K562 (cell line): Measurements from ENCODE around the gene ZCCHC24. TPM values are rescaled to one million over a fixed set of nuclear protein-coding genes. Genes with fewer than 3 reads are reported as not detected.

Experiments
- ATAC-seq: fragments of 200-7000 bp; cut with Tn5 transposase; 3 replicates; pipeline ENCODE4 v1.9.1; 2020; ENCODE audit warnings: moderate library complexity
- BruUV-seq: library from RNA; stranded (reverse); fragments of 400-500 nt; replicated peaks from 2 replicates; lab custom pipeline; 2021; lab: Mats Ljungman, UMichigan
- CTCF ChIA-PET: fragments of 300-600 bp; formaldehyde crosslinking; extraction: SDS; loops from one replicate; lab custom pipeline; 2021; ENCODE audit warnings: low intra/inter-chr PET ratio; lab: Yijun Ruan, JAX
- POLR2A ChIA-PET: fragments of 300-600, 350-650 bp; sonication (Branson Sonifier 250); formaldehyde crosslinking; extraction: SDS; loops from one replicate; lab custom pipeline; 2021; ENCODE audit warnings: antibody characterized with exemption, inconsistent platforms; lab: Yijun Ruan, JAX
- DNase-seq, 4 experiments: peaks; one replicate each; pipeline versions ENCODE4 v3.0.0 to v3.0.0-alpha.2; 2011 to 2018; ENCODE audit warnings: low spot score in 3 of 4, mixed read lengths in 3 of 4; ENCODE audit errors: extremely low read depth in 1 of 4
- FAIRE-seq: peaks from 2 replicates; lab custom pipeline; 2011; peaks lifted over from hg19 to GRCh38; lab: Jason Lieb, UNC
- H2AFZ ChIP-seq: 2 replicates; pipeline ENCODE4 v1.6.0; 2011; ENCODE audit warnings: low read depth, low read length, control low read depth, inconsistent platforms
- H3K27ac ChIP-seq: fragments of 200-600 bp; 3 replicates; pipeline ENCODE4 v1.8.0; 2011; ENCODE audit warnings: low read depth, mild to moderate bottlenecking, control low read depth, inconsistent platforms, low read length, moderate library complexity, mixed read lengths; ENCODE audit errors: extremely low read depth
- H3K27me3 ChIP-seq, 2 experiments: fragments of 300-600 bp in 1 of 2; 2 replicates in 1 of 2; 3 replicates in 1 of 2; pipeline versions ENCODE4 v1.6.0 to v1.8.0; 2011; ENCODE audit warnings: inconsistent platforms in 2 of 2, low read length in 2 of 2, mild to moderate bottlenecking in 1 of 2, mixed read lengths in 1 of 2, moderate library complexity in 1 of 2; ENCODE audit not compliant: control insufficient read depth in 2 of 2, insufficient read depth in 2 of 2
- H3K36me3 ChIP-seq: fragments of 300-600 bp; 3 replicates; pipeline ENCODE4 v1.8.0; 2011; ENCODE audit warnings: mild to moderate bottlenecking, low read length, inconsistent platforms; ENCODE audit not compliant: control insufficient read depth, insufficient read depth
- H3K4me1 ChIP-seq, 2 experiments: fragments of 200-600 bp in 1 of 2; replicated peaks in 1 of 2; 2 replicates in 1 of 2; 3 replicates in 1 of 2; pipeline versions ENCODE4 v1.5.1 to v1.8.0; 2011; ENCODE audit warnings: inconsistent platforms in 2 of 2, low read length in 2 of 2, mild to moderate bottlenecking in 1 of 2, mixed read lengths in 1 of 2, moderate library complexity in 1 of 2; ENCODE audit not compliant: control insufficient read depth in 2 of 2, insufficient read depth in 2 of 2
- H3K4me2 ChIP-seq: 2 replicates; pipeline ENCODE4 v1.6.1; 2011; ENCODE audit warnings: low read length, control low read depth, inconsistent platforms, mixed read lengths; ENCODE audit not compliant: insufficient read depth
- H3K4me3 ChIP-seq: fragments of 200-600 bp; sonication (generic), shearing (Covaris generic); 2 replicates; pipeline ENCODE4 v1.5.1; 2016; ENCODE audit warnings: control low read depth, inconsistent platforms
- H3K79me2 ChIP-seq: fragments of 200-600 bp; 3 replicates; pipeline ENCODE4 v1.8.0; 2011; ENCODE audit warnings: low read length, inconsistent platforms; ENCODE audit not compliant: control insufficient read depth, insufficient read depth
- H3K9ac ChIP-seq, 2 experiments: 2 replicates each; pipeline versions ENCODE4 v1.6.0 to v1.6.1; 2011; ENCODE audit warnings: low read depth in 2 of 2, low read length in 2 of 2, control low read depth in 1 of 2, inconsistent platforms in 1 of 2, mild to moderate bottlenecking in 1 of 2, mixed read lengths in 1 of 2; ENCODE audit not compliant: insufficient read depth in 1 of 2
- H3K9me1 ChIP-seq: one replicate; pipeline ENCODE4 v1.6.0; 2011; ENCODE audit warnings: inconsistent platforms, mild to moderate bottlenecking, low read length, moderate library complexity; ENCODE audit not compliant: control insufficient read depth, insufficient read depth
- H3K9me3 ChIP-seq: replicated peaks from 2 replicates; pipeline ENCODE4 v1.5.1; 2011; ENCODE audit warnings: low read depth, low read length, inconsistent platforms; ENCODE audit not compliant: control insufficient read depth, insufficient read depth
- H4K20me1 ChIP-seq: replicated peaks from 2 replicates; pipeline ENCODE4 v1.6.1; 2011; ENCODE audit warnings: low read length, inconsistent platforms, mixed read lengths; ENCODE audit not compliant: control insufficient read depth, insufficient read depth
- CTCF ChIP-seq, 3 experiments: IDR thresholded peaks in 2 of 3; conservative IDR thresholded peaks in 1 of 3; 2 replicates each; pipeline ENCODE4 v1.5.1; 2011 to 2012; ENCODE audit warnings: low read length in 3 of 3, mild to moderate bottlenecking in 3 of 3, control low read depth in 2 of 3, improper control_type of control experiment in 1 of 3, inconsistent platforms in 1 of 3, low read depth in 1 of 3, mixed read lengths in 1 of 3, moderate library complexity in 1 of 3; ENCODE audit not compliant: insufficient read depth in 2 of 3
- NR1H2 ChIP-seq: sonication (generic); formaldehyde crosslinking; IDR thresholded peaks from 2 replicates; pipeline ENCODE4 v1.4.0; 2020; ENCODE audit warnings: mild to moderate bottlenecking, missing genetic modification reagents
- WGBS: fragments of 100-300 bp; shearing (Covaris generic); methylation state at CpG from one replicate; pipeline ENCODE4 v1.1.6; 2016; ENCODE audit warnings: low coverage, mixed read lengths; ENCODE audit not compliant: insufficient coverage; ENCODE audit errors: missing lambda C conversion rate; 5-methylcytosine and 5-hydroxymethylcytosine counted together
- in situ Hi-C: fragments of 300-500 bp; cut with MboI; formaldehyde crosslinking; loops from 4 replicates; pipeline ENCODE4 v1.15.0; 2018; ENCODE audit warnings: inconsistent platforms, mixed read lengths
- intact Hi-C: fragments of 100-400 bp; cut with micrococcal nuclease; formaldehyde crosslinking; loops from 2 replicates; pipeline ENCODE4 v1.14.2; 2022
- polyA plus RNA-seq, 8 experiments: library from polyadenylated mRNA; depleted of rRNA in 4 of 8; stranded (reverse) in 5 of 8; unstranded in 3 of 8; fragments of >200 nt; fragmentation: Nextera tagmentation in 2 of 8; fragmentation: Illumina TruSeq in 1 of 8; extraction: Ambion mirVana in 2 of 8; extraction: Trizol in 1 of 8; gene quantifications; 2 replicates each; pipeline versions ENCODE4 v1.2.1 to v1.2.3, GENCODE V29; 2011 to 2014; ENCODE audit warnings: inconsistent platforms in 1 of 8, missing spikeins in 1 of 8
- total RNA-seq, 7 experiments: library from RNA; depleted of rRNA in 6 of 7; stranded (reverse); fragments of >200 nt in 6 of 7; fragmentation: Illumina TruSeq in 2 of 7; extraction: Trizol in 2 of 7; gene quantifications; 2 replicates each; pipeline versions ENCODE4 v1.2.1 to v1.2.3, GENCODE V29; 2011 to 2021; ENCODE audit warnings: low replicate concordance in 1 of 7

ZCCHC24 gene
- total and polyA plus RNA-seq, 9 of the 15 experiments (the other 6 are each of a cell fraction or from before 2014, with no cell fraction given) = 0.84 to 11.0 (median 4.6) TPM

- no peak overlapping the region for H3K4me2 ChIP-seq
- CTCF ChIA-PET = interaction anchor here (1.4 kb wide), 1 partner anchor 64 kb away, joined by 3 read pairs; no protein-coding TSS in a partner anchor
- 0 out of 6 replicates have a peak, but pooled peaks of 2 of the 3 experiments have one; percentile 19 to 24 for TF ChIP-seq CTCF (IDR thresholded peaks at IDR 0.05 in 2 of 3, conservative IDR thresholded peaks at IDR 0.05 in 1 of 3; ENCODE audit: insufficient read depth in 2 of 3, low read depth in 1 of 3, low read length in 3 of 3)
- no peak for TF ChIP-seq NR1H2
- in situ Hi-C loops (no loop called here), intact Hi-C loops (no loop called here)
- FAIRE-seq (no peak), ATAC-seq (no peak), DNase-seq (no peak)
- H3K9ac ChIP-seq = peak overlapping the region in 1 of 2 experiments; percentile 72; a peak in 2 of 4 replicates
- no peaks in the 10 kb centered on the region for H3K36me3 ChIP-seq
- H3K79me2 ChIP-seq = no peaks in the 10 kb centered on the region
- peaks cover 25 to 40% of the 10 kb centered on the region in 2 experiments for H3K4me1 ChIP-seq
- H2AFZ ChIP-seq = no peak overlapping the region
- BruUV-seq = no TSS peak
- H3K9me3 ChIP-seq = no peaks in the 10 kb centered on the region
- peaks cover 32% of the 10 kb centered on the region for H4K20me1 ChIP-seq
- no peaks in the 10 kb centered on the region for H3K27me3 ChIP-seq
- no peak overlapping the region for H3K27ac ChIP-seq
- peaks cover 15% of the 10 kb centered on the region for H3K9me1 ChIP-seq
- 66% methylated on average over 16 of the region's 16 CpGs for WGBS
- no peak overlapping the region for H3K4me3 ChIP-seq
- POLR2A ChIA-PET = interaction anchor here (0.7 to 0.9 kb wide), 4 partner anchors 21 to 47 kb away, joined by 3 to 4 read pairs (median 3); no protein-coding TSS in a partner anchor
Observed at GRCh38 chr10:79438021-79438698, 7.3 kb downstream of the ZCCHC24 start.
